Measurements from ENCODE around the gene RUBCN.

- TF ChIP-seq CTCF (IDR thresholded peaks at IDR 0.05) = no peak
- no peak for TF ChIP-seq ZFX (IDR thresholded peaks at IDR 0.05; ENCODE audit: borderline replicate concordance)
These were observed 46.0 kb downstream of the RUBCN start for GRCh38 chr3:197690754-197691153.
